Activated B cell treated with CpG ODN at 0.5 μM for 24 hours (primary cell): ENCODE data around the gene KHSRP. TPM values are rescaled to one million over a fixed set of nuclear protein-coding genes. Genes with fewer than 3 reads are reported as not detected.

Experiments used
- ATAC-seq: fragments of 200-7000 bp; cut with Tn5 transposase; one replicate; pipeline ENCODE4 v1.10.0; 2021; ENCODE audit warnings: low read depth, mild to moderate bottlenecking, moderate library complexity
- CTCF ChIA-PET: fragments of 350-600 bp; sonication (Branson Sonifier 250); formaldehyde crosslinking; loops from one replicate; lab custom pipeline; 2021; ENCODE audit warnings: antibody characterized with exemption; lab: Charles Lee
- POLR2A ChIA-PET: fragments of 350-600 bp; sonication (Branson Sonifier 250); formaldehyde crosslinking; loops from one replicate; lab custom pipeline; 2021; ENCODE audit warnings: antibody characterized with exemption; lab: Charles Lee
- DNase-seq: peaks from one replicate; pipeline ENCODE4 v3.0.0; 2022
- H3K27ac Mint-ChIP-seq: one replicate; pipeline ENCODE4 v1.8.0; 2020; ENCODE audit warnings: mixed read lengths
- H3K27me3 Mint-ChIP-seq: one replicate; pipeline ENCODE4 v1.8.0; 2021; ENCODE audit warnings: mixed read lengths
- H3K36me3 Mint-ChIP-seq: one replicate; pipeline ENCODE4 v1.8.0; 2021; ENCODE audit warnings: low read depth, mixed read lengths
- H3K4me1 Mint-ChIP-seq: one replicate; pipeline ENCODE4 v1.8.0; 2021; ENCODE audit warnings: mixed read lengths
- H3K4me3 Mint-ChIP-seq: one replicate; pipeline ENCODE4 v1.8.0; 2020; ENCODE audit warnings: mild to moderate bottlenecking, mixed read lengths
- H3K9me3 Mint-ChIP-seq: one replicate; pipeline ENCODE4 v1.8.0; 2020; ENCODE audit warnings: mixed read lengths
- intact Hi-C: fragments of 100-400 bp; cut with micrococcal nuclease; formaldehyde crosslinking; loops from one replicate; pipeline ENCODE4 v1.15.1; 2024
- total RNA-seq: library from RNA; stranded (reverse); gene quantifications from 2 replicates; pipeline ENCODE4 v1.2.3, GENCODE V29; 2022
- TF ChIP-seq, protein P1 (sequence below): fragments of 200-600 bp; IDR thresholded peaks from one replicate; pipeline ENCODE4 v1.8.0; 2022; ENCODE audit warnings: antibody characterized with exemption, mild to moderate bottlenecking

KHSRP gene, protein sequence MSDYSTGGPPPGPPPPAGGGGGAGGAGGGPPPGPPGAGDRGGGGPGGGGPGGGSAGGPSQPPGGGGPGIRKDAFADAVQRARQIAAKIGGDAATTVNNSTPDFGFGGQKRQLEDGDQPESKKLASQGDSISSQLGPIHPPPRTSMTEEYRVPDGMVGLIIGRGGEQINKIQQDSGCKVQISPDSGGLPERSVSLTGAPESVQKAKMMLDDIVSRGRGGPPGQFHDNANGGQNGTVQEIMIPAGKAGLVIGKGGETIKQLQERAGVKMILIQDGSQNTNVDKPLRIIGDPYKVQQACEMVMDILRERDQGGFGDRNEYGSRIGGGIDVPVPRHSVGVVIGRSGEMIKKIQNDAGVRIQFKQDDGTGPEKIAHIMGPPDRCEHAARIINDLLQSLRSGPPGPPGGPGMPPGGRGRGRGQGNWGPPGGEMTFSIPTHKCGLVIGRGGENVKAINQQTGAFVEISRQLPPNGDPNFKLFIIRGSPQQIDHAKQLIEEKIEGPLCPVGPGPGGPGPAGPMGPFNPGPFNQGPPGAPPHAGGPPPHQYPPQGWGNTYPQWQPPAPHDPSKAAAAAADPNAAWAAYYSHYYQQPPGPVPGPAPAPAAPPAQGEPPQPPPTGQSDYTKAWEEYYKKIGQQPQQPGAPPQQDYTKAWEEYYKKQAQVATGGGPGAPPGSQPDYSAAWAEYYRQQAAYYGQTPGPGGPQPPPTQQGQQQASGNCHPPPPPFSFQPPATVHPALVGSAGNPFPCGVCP
- 251 and 281 TPM in 2 replicates for total RNA-seq

DNA sequence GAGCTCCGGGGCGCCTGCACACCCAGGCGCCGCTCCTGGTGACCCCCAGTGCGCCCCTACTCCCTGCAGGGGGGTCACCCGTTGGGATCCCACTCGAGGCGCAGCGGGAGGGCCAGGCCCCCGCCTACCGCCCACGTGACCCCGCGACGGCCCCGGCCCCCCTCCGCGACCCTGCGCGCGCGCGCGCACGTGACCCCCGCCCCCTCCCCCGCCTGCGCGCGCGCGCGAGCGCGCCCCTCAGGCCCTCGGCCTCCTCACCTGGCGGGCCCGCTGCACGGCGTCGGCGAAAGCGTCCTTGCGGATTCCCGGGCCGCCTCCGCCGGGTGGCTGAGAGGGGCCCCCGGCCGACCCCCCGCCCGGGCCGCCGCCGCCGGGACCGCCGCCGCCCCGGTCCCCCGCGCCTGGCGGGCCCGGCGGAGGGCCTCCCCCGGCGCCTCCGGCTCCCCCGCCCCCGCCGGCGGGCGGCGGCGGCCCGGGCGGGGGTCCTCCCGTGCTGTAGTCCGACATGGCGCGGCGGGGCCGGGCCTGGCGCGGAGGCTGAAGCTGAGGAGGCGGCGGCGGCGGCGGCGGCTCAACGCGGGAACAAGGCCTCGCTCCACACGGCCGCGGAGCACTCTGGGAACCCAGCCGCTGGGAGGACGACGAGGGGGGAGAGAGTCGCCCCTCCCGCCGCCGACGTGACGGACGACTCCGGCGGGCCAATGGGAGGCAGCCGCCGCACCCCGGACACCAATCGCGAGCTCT lies at the start of gene KHSRP:
KHSRP (minus strand) TSS at position 617 of the 744 bp plus-strand sequence; CDS start at position 507, 110 bp downstream.
- Mint-ChIP-seq H3K27ac (peak within 1 kb of the TSS; percentile 85), H3K9me3 (no peaks in the 10 kb centered on the region), H3K36me3 (peaks cover 38% of the 10 kb centered on the region), H3K4me1 (peaks cover 30% of the 10 kb centered on the region), H3K4me3 (peak within 1 kb of the TSS; percentile 82), H3K27me3 (no peaks in the 10 kb centered on the region)
- TF ChIP-seq, protein P1, sequence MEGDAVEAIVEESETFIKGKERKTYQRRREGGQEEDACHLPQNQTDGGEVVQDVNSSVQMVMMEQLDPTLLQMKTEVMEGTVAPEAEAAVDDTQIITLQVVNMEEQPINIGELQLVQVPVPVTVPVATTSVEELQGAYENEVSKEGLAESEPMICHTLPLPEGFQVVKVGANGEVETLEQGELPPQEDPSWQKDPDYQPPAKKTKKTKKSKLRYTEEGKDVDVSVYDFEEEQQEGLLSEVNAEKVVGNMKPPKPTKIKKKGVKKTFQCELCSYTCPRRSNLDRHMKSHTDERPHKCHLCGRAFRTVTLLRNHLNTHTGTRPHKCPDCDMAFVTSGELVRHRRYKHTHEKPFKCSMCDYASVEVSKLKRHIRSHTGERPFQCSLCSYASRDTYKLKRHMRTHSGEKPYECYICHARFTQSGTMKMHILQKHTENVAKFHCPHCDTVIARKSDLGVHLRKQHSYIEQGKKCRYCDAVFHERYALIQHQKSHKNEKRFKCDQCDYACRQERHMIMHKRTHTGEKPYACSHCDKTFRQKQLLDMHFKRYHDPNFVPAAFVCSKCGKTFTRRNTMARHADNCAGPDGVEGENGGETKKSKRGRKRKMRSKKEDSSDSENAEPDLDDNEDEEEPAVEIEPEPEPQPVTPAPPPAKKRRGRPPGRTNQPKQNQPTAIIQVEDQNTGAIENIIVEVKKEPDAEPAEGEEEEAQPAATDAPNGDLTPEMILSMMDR: no peak
- ChIA-PET CTCF (interaction anchor here (0.8 kb wide), 1 partner anchor 439 kb away, joined by 3 read pairs; no protein-coding TSS in a partner anchor), POLR2A (interaction anchor here (0.6 to 2.8 kb wide), 25 partner anchors 10 to 738 kb away, joined by 3 to 22 read pairs (median 5); partner anchors contain the start of genes ALKBH7, CLPP, DENND1C and GPR108)
- DNase-seq (peak; percentile 28), ATAC-seq (no peak)
- intact Hi-C loops: loop anchor here (1.0 to 10.0 kb wide), 4 partner anchors 150 to 700 kb away; partner anchors contain the start of genes CATSPERD and LONP1

DNA sequence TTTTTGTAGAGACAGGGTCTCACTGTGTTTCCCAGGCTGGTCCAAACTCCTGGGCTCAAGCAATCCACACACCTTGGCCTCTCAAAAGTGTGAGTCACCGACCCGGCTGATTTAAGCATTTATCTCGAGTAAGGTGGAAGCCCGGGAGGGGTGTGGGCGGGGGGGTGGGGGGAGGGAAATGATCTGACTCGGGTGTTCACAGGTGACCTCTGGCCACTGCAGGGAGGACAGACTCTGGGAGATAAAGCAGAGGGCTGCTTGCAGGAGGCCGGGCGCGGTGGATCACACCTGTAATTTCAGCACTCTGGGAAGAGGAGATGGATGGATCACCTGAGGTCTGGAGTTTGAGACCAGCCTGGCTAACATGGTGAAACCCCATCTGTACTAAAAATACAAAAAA lies 49.0 kb upstream of the KHSRP start:
- H3K4me3 Mint-ChIP-seq: no peak overlapping the region
- no peaks in the 10 kb centered on the region for H3K27me3 Mint-ChIP-seq
- no peak for ATAC-seq
- CTCF ChIA-PET: no interaction called here
- no peak for DNase-seq
- peaks cover 49% of the 10 kb centered on the region for H3K36me3 Mint-ChIP-seq
- POLR2A ChIA-PET: interaction anchor here (0.6 to 1.1 kb wide), 3 partner anchors 16 to 181 kb away, joined by 3 to 6 read pairs (median 3); partner anchors contain the start of gene KHSRP
- TF ChIP-seq, protein P1: no peak
- no peaks in the 10 kb centered on the region for H3K9me3 Mint-ChIP-seq
- intact Hi-C loops: no loop called here
- H3K4me1 Mint-ChIP-seq: no peaks in the 10 kb centered on the region
- no peak overlapping the region for H3K27ac Mint-ChIP-seq

DNA sequence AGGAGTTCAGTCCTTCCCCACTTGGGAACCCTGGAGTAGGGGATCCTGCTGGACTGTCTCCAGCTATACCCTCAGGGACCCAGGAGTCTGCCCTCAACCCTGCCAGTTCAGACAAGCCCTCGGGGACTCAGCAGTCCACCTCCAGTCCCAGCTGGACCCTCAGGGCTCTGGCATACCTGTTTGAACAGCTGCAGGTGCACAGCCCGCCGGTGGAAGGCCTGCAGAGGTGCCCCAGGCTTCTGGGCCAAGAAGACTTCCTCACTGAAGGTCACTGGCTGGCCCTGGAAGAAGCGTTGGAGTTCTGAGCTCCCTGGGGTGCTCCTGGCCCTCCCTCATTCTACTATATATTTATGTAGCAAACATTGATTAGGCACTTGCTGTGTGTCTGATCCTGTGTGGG lies 48.1 kb upstream of the KHSRP start:
- H3K9me3 Mint-ChIP-seq: no peaks in the 10 kb centered on the region
- H3K36me3 Mint-ChIP-seq: peaks cover 57% of the 10 kb centered on the region
- CTCF ChIA-PET: interaction anchor here (1.0 kb wide), 1 partner anchor 255 kb away, joined by 3 read pairs; no protein-coding TSS in a partner anchor
- TF ChIP-seq, protein P1: no peak
- H3K27ac Mint-ChIP-seq: no peak overlapping the region
- POLR2A ChIA-PET: interaction anchor here (0.6 to 1.1 kb wide), 5 partner anchors 12 to 53 kb away, joined by 3 to 8 read pairs (median 4); partner anchors contain the start of gene KHSRP
- ATAC-seq: no peak
- no peaks in the 10 kb centered on the region for H3K27me3 Mint-ChIP-seq
- H3K4me3 Mint-ChIP-seq: no peak overlapping the region
- DNase-seq: no peak
- no peaks in the 10 kb centered on the region for H3K4me1 Mint-ChIP-seq
- intact Hi-C loops: no loop called here

DNA sequence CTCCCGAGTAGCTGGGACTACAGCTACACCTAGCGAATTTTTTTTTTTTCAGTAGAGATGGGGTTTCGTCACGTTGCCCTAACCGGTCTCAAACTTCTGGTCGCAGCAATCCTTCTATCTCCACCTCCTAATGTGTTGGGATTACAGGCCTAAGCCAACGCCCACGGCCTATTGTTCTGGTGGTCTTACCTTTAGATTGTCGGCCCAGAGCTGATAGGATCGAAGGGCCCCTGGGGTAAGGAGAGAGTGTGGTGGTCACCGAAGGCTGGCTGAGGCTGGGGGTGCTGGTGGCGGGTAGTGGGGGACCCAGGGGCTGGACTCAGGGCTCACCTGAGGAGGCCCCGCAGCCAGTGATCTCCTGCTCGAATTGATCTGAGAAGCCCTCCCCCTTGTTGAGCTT lies 46.5 kb upstream of the KHSRP start:
- CTCF ChIA-PET: no interaction called here
- H3K4me3 Mint-ChIP-seq: no peak overlapping the region
- ATAC-seq: no peak
- TF ChIP-seq, protein P1: no peak
- no peak for DNase-seq
- no peaks in the 10 kb centered on the region for H3K9me3 Mint-ChIP-seq
- POLR2A ChIA-PET: interaction anchor here (1.3 kb wide), 1 partner anchor 10 kb away, joined by 4 read pairs; the partner anchor contains the start of gene DENND1C
- intact Hi-C loops: no loop called here
- H3K36me3 Mint-ChIP-seq: peaks cover 59% of the 10 kb centered on the region
- no peaks in the 10 kb centered on the region for H3K4me1 Mint-ChIP-seq
- no peaks in the 10 kb centered on the region for H3K27me3 Mint-ChIP-seq
- no peak overlapping the region for H3K27ac Mint-ChIP-seq
